ENCODE measurements around the gene SLC28A3.

- TF ChIP-seq CREB1 (CRISPR knock-in tag; IDR thresholded peaks at IDR 0.05) (no peak), ATF2 (CRISPR knock-in tag; IDR thresholded peaks at IDR 0.05; ENCODE audit: borderline replicate concordance, low read depth) (no peak), CBFB (CRISPR knock-in tag; IDR thresholded peaks at IDR 0.05; ENCODE audit: low read depth) (no peak), CTCF (IDR thresholded peaks at IDR 0.05) (no peak), CDX4 (CRISPR knock-in tag; IDR thresholded peaks at IDR 0.05; ENCODE audit: borderline replicate concordance) (no peak), MAX (CRISPR knock-in tag; IDR thresholded peaks at IDR 0.05) (no peak), PREB (CRISPR knock-in tag; IDR thresholded peaks at IDR 0.05; ENCODE audit: borderline replicate concordance) (no peak), NFYB (CRISPR knock-in tag; conservative IDR thresholded peaks at IDR 0.05; ENCODE audit: low read depth) (no peak), CREM (CRISPR knock-in tag; IDR thresholded peaks at IDR 0.05) (no peak), JUN (CRISPR knock-in tag; IDR thresholded peaks at IDR 0.05) (no peak), ZNF263 (CRISPR knock-in tag; IDR thresholded peaks at IDR 0.05; ENCODE audit: low read depth) (no peak), ZBTB21 (CRISPR knock-in tag; IDR thresholded peaks at IDR 0.05; ENCODE audit: borderline replicate concordance) (no peak), E2F4 (CRISPR knock-in tag; IDR thresholded peaks at IDR 0.05; ENCODE audit: borderline replicate concordance, low read depth) (no peak), STAT6 (CRISPR knock-in tag; conservative IDR thresholded peaks at IDR 0.05; ENCODE audit: low read depth) (no peak)
These were observed 23.0 kb downstream of the SLC28A3 start for GRCh38 chr9:84317563-84317962.

Data from WTC11 (cell line).